ENCODE data around the gene PRR16.
"Not testable (repeated sequence)": the region's sequence is repeated elsewhere in the genome, so short reads cannot be mapped to it uniquely, and the experiment has no call there.

The PRR16 gene

GRCh38 chr5:120678279-120678678 lies 214.2 kb downstream of the PRR16 start:
- H3K27me3 ChIP-seq (ENCODE audit: insufficient read depth, low read length) = no peaks in the 10 kb centered on the region
- H3K9me3 ChIP-seq (ENCODE audit: insufficient read depth, low read depth, low read length) = no peaks in the 10 kb centered on the region
- peaks cover 6% of the 10 kb centered on the region; the same call in 1 of the 2 replicates for H3K4me1 ChIP-seq (ENCODE audit: insufficient read depth, low read length)
- H3K36me3 ChIP-seq (ENCODE audit: insufficient read depth, low read depth, low read length) = no peaks in the 10 kb centered on the region
- no peak overlapping the region for H3K27ac ChIP-seq (ENCODE audit: low read length)
- H3K9ac ChIP-seq (ENCODE audit: low read depth, low read length) = no peak overlapping the region
- H3K4me3 ChIP-seq (ENCODE audit: low read length) = no peak overlapping the region

- H3K27ac ChIP-seq (ENCODE audit: low read length) = no peak overlapping the region
- H3K4me1 ChIP-seq (ENCODE audit: insufficient read depth, low read length) = peaks cover 6% of the 10 kb centered on the region
- H3K4me3 ChIP-seq (ENCODE audit: low read length) = no peak overlapping the region
Observed at GRCh38 chr5:120682851-120683250, 218.8 kb downstream of the PRR16 start.

GRCh38 chr5:120683580-120683979 lies 219.5 kb downstream of the PRR16 start:
- H3K4me1 ChIP-seq (ENCODE audit: insufficient read depth, low read length) = peaks cover 6% of the 10 kb centered on the region
- H3K27ac ChIP-seq (ENCODE audit: low read length) = no peak overlapping the region
- H3K9me3 ChIP-seq (ENCODE audit: insufficient read depth, low read depth, low read length) = no peaks in the 10 kb centered on the region
- H3K27me3 ChIP-seq (ENCODE audit: insufficient read depth, low read length) = no peaks in the 10 kb centered on the region
- no peak overlapping the region for H3K4me3 ChIP-seq (ENCODE audit: low read length)
- H3K9ac ChIP-seq (ENCODE audit: low read depth, low read length) = no peak overlapping the region
- H3K36me3 ChIP-seq (ENCODE audit: insufficient read depth, low read depth, low read length) = no peaks in the 10 kb centered on the region

More at GRCh38 chr5:120682851-120683250, 218.8 kb downstream of the PRR16 start:
- no peaks in the 10 kb centered on the region for H3K9me3 ChIP-seq (ENCODE audit: insufficient read depth, low read depth, low read length)
- H3K9ac ChIP-seq (ENCODE audit: low read depth, low read length) = no peak overlapping the region
- H3K27me3 ChIP-seq (ENCODE audit: insufficient read depth, low read length) = no peaks in the 10 kb centered on the region
- H3K36me3 ChIP-seq (ENCODE audit: insufficient read depth, low read depth, low read length) = no peaks in the 10 kb centered on the region

GRCh38 chr5:120684213-120684612 lies 220.1 kb downstream of the PRR16 start:
- Histone ChIP-seq H3K9me3 (ENCODE audit: insufficient read depth, low read depth, low read length) (no peaks in the 10 kb centered on the region), H3K36me3 (ENCODE audit: insufficient read depth, low read depth, low read length) (no peaks in the 10 kb centered on the region), H3K27ac (ENCODE audit: low read length) (no peak overlapping the region), H3K4me1 (ENCODE audit: insufficient read depth, low read length) (peaks cover 6% of the 10 kb centered on the region), H3K4me3 (ENCODE audit: low read length) (no peak overlapping the region), H3K27me3 (ENCODE audit: insufficient read depth, low read length) (no peaks in the 10 kb centered on the region), H3K9ac (ENCODE audit: low read depth, low read length) (no peak overlapping the region)

GRCh38 chr5:120684749-120685415 lies 220.8 kb downstream of the PRR16 start:
- no peaks in the 10 kb centered on the region for H3K36me3 ChIP-seq (ENCODE audit: insufficient read depth, low read depth, low read length)
- H3K4me1 ChIP-seq (ENCODE audit: insufficient read depth, low read length) = peaks cover 6% of the 10 kb centered on the region
- no peak overlapping the region for H3K4me3 ChIP-seq (ENCODE audit: low read length)
- no peaks in the 10 kb centered on the region for H3K9me3 ChIP-seq (ENCODE audit: insufficient read depth, low read depth, low read length)
- H3K27ac ChIP-seq (ENCODE audit: low read length) = no peak overlapping the region
- H3K9ac ChIP-seq (ENCODE audit: low read depth, low read length) = no peak overlapping the region
- no peaks in the 10 kb centered on the region for H3K27me3 ChIP-seq (ENCODE audit: insufficient read depth, low read length)

- H3K27me3 ChIP-seq (ENCODE audit: insufficient read depth, low read length) = no peaks in the 10 kb centered on the region
- H3K4me1 ChIP-seq (ENCODE audit: insufficient read depth, low read length) = no peaks in the 10 kb centered on the region
- H3K4me3 ChIP-seq (ENCODE audit: low read length) = no peak overlapping the region
- H3K9me3 ChIP-seq (ENCODE audit: insufficient read depth, low read depth, low read length) = no peaks in the 10 kb centered on the region
- no peak overlapping the region for H3K27ac ChIP-seq (ENCODE audit: low read length)
- H3K9ac ChIP-seq (ENCODE audit: low read depth, low read length) = no peak overlapping the region
- H3K36me3 ChIP-seq (ENCODE audit: insufficient read depth, low read depth, low read length) = no peaks in the 10 kb centered on the region
Observed at GRCh38 chr5:120690621-120691407, 226.7 kb downstream of the PRR16 start.

GRCh38 chr5:120692325-120692724 lies 228.2 kb downstream of the PRR16 start:
- Histone ChIP-seq H3K27ac (ENCODE audit: low read length) (no peak overlapping the region), H3K9ac (ENCODE audit: low read depth, low read length) (no peak overlapping the region), H3K9me3 (ENCODE audit: insufficient read depth, low read depth, low read length) (no peaks in the 10 kb centered on the region), H3K4me1 (ENCODE audit: insufficient read depth, low read length) (peaks cover 5% of the 10 kb centered on the region), H3K4me3 (ENCODE audit: low read length) (no peak overlapping the region), H3K36me3 (ENCODE audit: insufficient read depth, low read depth, low read length) (peaks cover 9% of the 10 kb centered on the region; the same call in 1 of the 2 replicates), H3K27me3 (ENCODE audit: insufficient read depth, low read length) (no peaks in the 10 kb centered on the region)

GRCh38 chr5:120695368-120695880 lies 231.3 kb downstream of the PRR16 start:
- Histone ChIP-seq H3K27me3 (ENCODE audit: insufficient read depth, low read length) (no peaks in the 10 kb centered on the region), H3K4me3 (ENCODE audit: low read length) (no peak overlapping the region)

GRCh38 chr5:120697147-120697546 lies 233.0 kb downstream of the PRR16 start:
- peaks cover 5% of the 10 kb centered on the region for H3K4me1 ChIP-seq (ENCODE audit: insufficient read depth, low read length)
- no peaks in the 10 kb centered on the region for H3K9me3 ChIP-seq (ENCODE audit: insufficient read depth, low read depth, low read length)
- no peak overlapping the region for H3K27ac ChIP-seq (ENCODE audit: low read length)
- H3K27me3 ChIP-seq (ENCODE audit: insufficient read depth, low read length) = no peaks in the 10 kb centered on the region
- H3K36me3 ChIP-seq (ENCODE audit: insufficient read depth, low read depth, low read length) = peaks cover 16% of the 10 kb centered on the region; the same call in 1 of the 2 replicates
- peak overlapping the region; percentile 17; the same call in 1 of the 2 replicates for H3K9ac ChIP-seq (ENCODE audit: low read depth, low read length)
- peak overlapping the region; percentile 39 for H3K4me3 ChIP-seq (ENCODE audit: low read length)

More at GRCh38 chr5:120695368-120695880, 231.3 kb downstream of the PRR16 start:
- Histone ChIP-seq H3K9ac (ENCODE audit: low read depth, low read length) (no peak overlapping the region), H3K4me1 (ENCODE audit: insufficient read depth, low read length) (peaks cover 5% of the 10 kb centered on the region), H3K27ac (ENCODE audit: low read length) (no peak overlapping the region), H3K36me3 (ENCODE audit: insufficient read depth, low read depth, low read length) (peaks cover 16% of the 10 kb centered on the region; the same call in 1 of the 2 replicates), H3K9me3 (ENCODE audit: insufficient read depth, low read depth, low read length) (no peaks in the 10 kb centered on the region)

GRCh38 chr5:120697670-120698327 lies 233.7 kb downstream of the PRR16 start:
- Histone ChIP-seq H3K4me3 (ENCODE audit: low read length) (peak overlapping the region; percentile 54; the same call in 1 of the 2 replicates), H3K9ac (ENCODE audit: low read depth, low read length) (peak overlapping the region; percentile 15; the same call in 1 of the 2 replicates), H3K36me3 (ENCODE audit: insufficient read depth, low read depth, low read length) (peaks cover 16% of the 10 kb centered on the region; the same call in 1 of the 2 replicates)
- H3K27ac ChIP-seq (ENCODE audit: low read length); H3K27me3 ChIP-seq (ENCODE audit: insufficient read depth, low read length); H3K4me1 ChIP-seq (ENCODE audit: insufficient read depth, low read length); H3K9me3 ChIP-seq (ENCODE audit: insufficient read depth, low read depth, low read length): not testable (repeated sequence)

- peaks cover 16% of the 10 kb centered on the region; the same call in 1 of the 2 replicates for H3K36me3 ChIP-seq (ENCODE audit: insufficient read depth, low read depth, low read length)
- peaks cover 25% of the 10 kb centered on the region for H3K4me1 ChIP-seq (ENCODE audit: insufficient read depth, low read length)
- H3K9ac ChIP-seq (ENCODE audit: low read depth, low read length); H3K27ac ChIP-seq (ENCODE audit: low read length); H3K27me3 ChIP-seq (ENCODE audit: insufficient read depth, low read length); H3K9me3 ChIP-seq (ENCODE audit: insufficient read depth, low read depth, low read length): not testable (repeated sequence)
- peak overlapping the region; percentile 62 for H3K4me3 ChIP-seq (ENCODE audit: low read length)
Observed at GRCh38 chr5:120700653-120701052, 236.6 kb downstream of the PRR16 start.
